ENCODE measurements around the gene WWC2.

Gene WWC2

DNA sequence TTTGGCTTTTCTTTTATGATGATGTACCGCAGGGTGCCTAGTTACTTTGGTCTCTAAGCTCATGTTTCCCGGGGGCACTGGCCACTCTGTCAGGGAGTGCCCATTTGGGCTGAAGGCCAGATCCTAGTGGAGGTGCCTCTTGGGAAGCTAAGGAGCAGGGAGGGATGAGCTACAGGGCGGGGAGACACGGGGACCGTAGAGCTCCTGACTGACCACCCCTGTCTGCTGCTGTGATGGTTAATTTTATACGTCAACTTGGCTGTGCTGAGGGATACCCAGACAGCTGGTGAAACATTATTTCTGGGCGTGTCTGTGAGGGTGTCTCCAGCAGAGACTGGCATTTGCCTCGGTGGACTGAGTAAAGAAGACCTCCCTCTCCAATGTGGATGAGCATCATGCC, 248.1 kb downstream of the WWC2 start:
- H3K9me3 Mint-ChIP-seq = no peaks in the 10 kb centered on the region
- no peak overlapping the region for H3K27ac Mint-ChIP-seq (ENCODE audit: low read depth)
- no peaks in the 10 kb centered on the region for H3K36me3 Mint-ChIP-seq (ENCODE audit: insufficient read depth)
- peaks cover 80% of the 10 kb centered on the region for H3K27me3 Mint-ChIP-seq
- H3K4me3 Mint-ChIP-seq = no peak overlapping the region
- no peaks in the 10 kb centered on the region for H3K4me1 Mint-ChIP-seq
- DNase-seq (ENCODE audit: low spot score in 2 of 2) (no peak), ATAC-seq (replicated peaks; ENCODE audit: extremely low read depth, poor library complexity, severe bottlenecking) (no peak)

DNA sequence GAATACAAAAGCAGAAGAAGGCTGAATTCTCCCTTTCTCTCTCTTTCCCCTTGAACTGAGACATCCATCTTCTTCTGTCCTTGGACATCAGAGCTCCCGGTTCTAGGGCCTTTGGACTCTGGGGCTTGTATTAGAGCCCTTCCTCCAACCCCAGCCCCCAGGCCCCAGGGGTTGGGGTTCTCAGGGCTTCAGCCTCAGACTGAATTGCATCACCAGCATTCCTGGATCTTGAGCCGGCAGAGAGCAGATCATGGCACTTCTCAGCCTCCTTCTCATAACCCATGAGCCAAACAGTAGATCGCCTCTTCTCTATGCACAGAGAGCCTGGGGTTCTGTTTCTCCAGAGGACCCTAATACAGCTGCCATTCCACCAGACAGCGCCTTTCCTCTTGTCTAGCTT, 248.5 kb downstream of the WWC2 start:
- DNase-seq (ENCODE audit: low spot score in 2 of 2) = no peak
- H3K27me3 Mint-ChIP-seq = peaks cover 84% of the 10 kb centered on the region

DNA sequence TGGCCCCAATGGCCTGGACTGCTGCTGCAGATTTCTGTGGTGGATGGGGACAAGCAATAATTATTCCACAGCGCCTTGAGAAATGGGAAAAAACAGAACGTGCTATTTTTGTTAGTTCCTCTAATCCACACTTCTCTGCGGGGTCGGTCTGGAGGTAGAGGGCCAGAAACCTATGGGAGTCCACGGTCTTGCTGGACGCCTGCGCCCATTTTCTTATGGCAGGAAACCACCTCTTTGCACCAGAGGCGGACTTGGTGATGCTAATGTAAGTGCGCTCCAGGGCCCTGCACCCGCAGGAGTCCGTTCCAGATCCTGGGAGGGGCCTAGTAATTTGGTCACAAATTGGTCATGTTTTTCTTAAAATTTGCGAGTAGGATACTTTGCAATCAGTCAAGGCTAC, 249.1 kb downstream of the WWC2 start:
- Mint-ChIP-seq H3K36me3 (ENCODE audit: insufficient read depth) (no peaks in the 10 kb centered on the region), H3K9me3 (no peaks in the 10 kb centered on the region), H3K4me1 (no peaks in the 10 kb centered on the region), H3K27me3 (peaks cover 82% of the 10 kb centered on the region), H3K27ac (ENCODE audit: low read depth) (no peak overlapping the region), H3K4me3 (no peak overlapping the region)
- DNase-seq (ENCODE audit: low spot score in 2 of 2) (no peak), ATAC-seq (replicated peaks; ENCODE audit: extremely low read depth, poor library complexity, severe bottlenecking) (no peak)

More for the DNA sequence above, 248.5 kb downstream of the WWC2 start:
- ATAC-seq (replicated peaks; ENCODE audit: extremely low read depth, poor library complexity, severe bottlenecking) = no peak
- Mint-ChIP-seq H3K27ac (ENCODE audit: low read depth) (no peak overlapping the region), H3K9me3 (no peaks in the 10 kb centered on the region), H3K4me3 (no peak overlapping the region), H3K4me1 (no peaks in the 10 kb centered on the region), H3K36me3 (ENCODE audit: insufficient read depth) (no peaks in the 10 kb centered on the region)

DNA sequence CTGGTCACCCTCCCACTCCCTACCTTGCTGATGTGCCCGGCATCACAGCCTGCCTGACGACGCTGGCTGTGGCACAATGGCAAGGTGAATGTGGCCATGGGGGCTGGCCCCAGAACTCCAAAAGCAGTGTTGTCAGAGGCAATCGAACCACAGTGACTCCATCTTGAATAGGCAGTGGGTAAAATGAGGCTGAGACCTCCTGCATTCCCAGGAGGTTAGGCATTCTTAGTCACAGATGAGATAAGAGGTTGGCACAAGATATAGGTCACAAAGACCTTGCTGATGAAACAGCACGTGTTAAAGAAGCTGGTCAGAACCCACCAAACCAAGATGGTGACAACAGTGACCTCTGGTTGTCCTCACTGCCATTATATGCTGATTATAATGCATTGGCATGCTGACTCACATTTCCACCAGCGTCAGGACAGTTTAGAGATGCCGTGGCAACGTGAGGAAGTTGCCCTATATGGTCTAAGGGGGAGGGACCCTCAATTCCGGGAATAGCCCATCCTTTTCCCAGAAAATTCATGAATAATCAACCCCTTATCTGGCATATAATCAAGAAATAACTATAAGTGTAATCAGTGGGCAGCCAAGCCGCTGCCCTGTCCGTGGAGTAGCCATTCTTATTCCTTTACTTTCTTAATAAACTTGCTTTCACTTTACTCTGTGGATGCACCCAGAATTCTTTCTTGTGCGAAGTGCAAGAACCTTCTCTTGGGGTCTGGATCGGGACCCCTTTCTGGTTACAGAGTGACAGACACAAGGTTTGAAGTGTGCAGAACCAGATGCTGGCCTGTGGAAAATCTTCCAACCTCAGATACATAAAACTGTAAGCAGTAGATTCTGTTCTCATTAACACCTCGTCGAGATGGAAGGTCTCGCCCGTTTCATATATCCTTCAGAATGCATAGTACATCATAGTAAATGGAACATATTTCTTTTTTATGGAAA, 249.9 kb downstream of the WWC2 start:
- Mint-ChIP-seq H3K36me3 (ENCODE audit: insufficient read depth) (no peaks in the 10 kb centered on the region), H3K4me3 (no peak overlapping the region), H3K27ac (ENCODE audit: low read depth) (no peak overlapping the region), H3K9me3 (no peaks in the 10 kb centered on the region), H3K27me3 (peaks cover 74% of the 10 kb centered on the region), H3K4me1 (no peaks in the 10 kb centered on the region)
- no peak for ATAC-seq (replicated peaks; ENCODE audit: extremely low read depth, poor library complexity, severe bottlenecking)
- no peak for DNase-seq (ENCODE audit: low spot score in 2 of 2)

DNA sequence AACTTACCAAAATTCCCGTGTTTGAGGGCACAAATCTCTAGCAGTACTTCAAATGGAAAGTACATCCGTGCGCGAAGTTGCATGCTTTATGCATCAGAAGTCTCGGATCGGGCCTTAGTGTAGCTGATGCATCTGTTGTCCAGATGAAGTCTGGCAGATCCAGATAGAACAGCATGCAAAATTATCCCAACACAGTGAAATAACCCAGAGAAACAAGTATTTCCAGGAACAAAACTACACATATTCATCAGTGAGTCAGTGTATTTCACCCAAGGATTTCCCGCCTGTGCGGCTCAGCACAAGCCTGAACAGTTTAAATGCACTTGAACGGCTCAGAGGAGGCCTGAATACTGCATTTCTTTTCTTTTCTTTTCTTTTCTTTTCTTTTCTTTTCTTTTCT, 250.6 kb downstream of the WWC2 start:
- Mint-ChIP-seq H3K27ac (ENCODE audit: low read depth) (no peak overlapping the region), H3K9me3 (no peaks in the 10 kb centered on the region), H3K36me3 (ENCODE audit: insufficient read depth) (no peaks in the 10 kb centered on the region), H3K4me3 (no peak overlapping the region), H3K27me3 (peaks cover 67% of the 10 kb centered on the region), H3K4me1 (no peaks in the 10 kb centered on the region)
- no peak for ATAC-seq (replicated peaks; ENCODE audit: extremely low read depth, poor library complexity, severe bottlenecking)
- no peak for DNase-seq (ENCODE audit: low spot score in 2 of 2)

DNA sequence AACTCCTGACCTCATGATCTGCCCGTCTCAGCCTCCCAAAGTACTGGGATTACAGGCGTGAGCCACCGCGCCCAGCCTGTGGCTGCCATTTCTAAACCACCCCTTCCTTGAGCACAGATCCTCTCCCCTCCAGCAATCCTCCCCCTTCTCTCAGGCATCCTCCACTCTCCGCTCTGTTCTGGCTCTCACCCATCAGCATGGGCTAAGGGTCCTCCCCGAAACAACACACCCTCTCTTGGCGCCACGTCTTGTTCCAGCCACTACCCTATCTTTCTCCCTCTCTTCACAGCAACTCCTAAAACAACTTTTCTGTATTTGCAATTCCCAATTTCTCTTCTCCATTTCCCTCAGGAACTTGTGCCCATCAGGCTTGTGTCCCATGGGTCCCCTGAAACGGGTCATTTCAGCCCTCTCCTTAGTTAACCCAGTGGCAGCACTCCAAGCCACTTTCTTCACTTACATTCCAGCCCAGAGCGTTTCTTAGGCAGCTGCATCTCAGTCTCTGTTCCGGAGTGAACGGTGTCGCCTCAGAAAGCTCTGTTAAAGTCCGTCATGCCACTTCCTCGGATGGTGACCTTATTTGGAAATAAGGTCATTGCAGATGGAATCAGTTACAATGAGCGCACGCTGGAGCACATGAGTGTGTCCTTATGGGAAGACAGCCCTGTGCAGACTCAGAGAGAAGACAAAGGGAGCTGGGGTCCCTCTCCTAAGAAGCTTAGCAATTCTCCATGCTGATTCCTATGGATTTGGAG, 251.4 kb downstream of the WWC2 start:
- Mint-ChIP-seq H3K4me1 (no peaks in the 10 kb centered on the region), H3K27me3 (peaks cover 60% of the 10 kb centered on the region), H3K36me3 (ENCODE audit: insufficient read depth) (no peaks in the 10 kb centered on the region), H3K9me3 (no peaks in the 10 kb centered on the region), H3K27ac (ENCODE audit: low read depth) (no peak overlapping the region), H3K4me3 (no peak overlapping the region)
- ATAC-seq (replicated peaks; ENCODE audit: extremely low read depth, poor library complexity, severe bottlenecking) (no peak), DNase-seq (ENCODE audit: low spot score in 2 of 2) (no peak)

DNA sequence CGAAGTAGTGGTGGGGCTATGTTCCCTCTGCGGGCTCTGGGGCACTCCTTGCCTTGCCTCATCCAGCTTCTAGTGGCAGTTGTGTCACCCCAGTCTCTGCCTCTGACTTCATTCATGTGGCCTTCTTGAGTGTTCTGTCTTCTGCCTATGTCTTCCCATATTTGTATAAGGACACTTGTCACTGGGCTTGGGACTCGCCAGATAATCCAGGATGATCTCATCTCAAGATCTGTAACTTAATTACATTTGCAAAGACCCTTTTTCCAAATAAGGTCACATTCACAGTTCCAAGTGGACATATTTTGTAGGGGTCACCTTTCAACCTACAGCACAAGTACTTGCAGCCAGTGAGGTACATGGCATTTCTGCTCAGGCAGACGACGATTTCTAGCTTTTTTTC, 253.5 kb downstream of the WWC2 start:
- Mint-ChIP-seq H3K4me1 (no peaks in the 10 kb centered on the region), H3K27ac (ENCODE audit: low read depth) (no peak overlapping the region), H3K27me3 (peaks cover 72% of the 10 kb centered on the region), H3K4me3 (no peak overlapping the region), H3K9me3 (no peaks in the 10 kb centered on the region), H3K36me3 (ENCODE audit: insufficient read depth) (no peaks in the 10 kb centered on the region)
- ATAC-seq (replicated peaks; ENCODE audit: extremely low read depth, poor library complexity, severe bottlenecking) = no peak
- DNase-seq (ENCODE audit: low spot score in 2 of 2) = no peak

DNA sequence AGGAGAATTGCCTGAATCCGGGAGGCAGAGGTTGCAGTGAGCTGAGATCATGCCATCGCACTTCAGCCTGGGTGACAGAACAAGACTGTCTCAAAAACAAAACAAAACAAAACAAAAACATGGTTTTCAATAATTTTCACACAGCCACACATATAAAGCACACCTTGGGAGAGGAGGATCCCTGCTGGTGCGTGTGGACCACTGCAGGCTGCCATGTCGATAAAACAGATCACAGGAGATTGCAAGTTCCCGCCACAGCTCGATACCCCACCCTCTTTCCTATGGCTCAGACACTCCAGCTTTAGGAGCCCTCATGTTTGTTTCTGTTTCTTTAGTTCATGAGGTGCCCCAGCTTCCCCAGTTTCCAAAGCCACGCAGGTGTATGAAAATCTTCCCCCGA, 254.5 kb downstream of the WWC2 start:
- H3K27ac Mint-ChIP-seq (ENCODE audit: low read depth) = no peak overlapping the region

DNA sequence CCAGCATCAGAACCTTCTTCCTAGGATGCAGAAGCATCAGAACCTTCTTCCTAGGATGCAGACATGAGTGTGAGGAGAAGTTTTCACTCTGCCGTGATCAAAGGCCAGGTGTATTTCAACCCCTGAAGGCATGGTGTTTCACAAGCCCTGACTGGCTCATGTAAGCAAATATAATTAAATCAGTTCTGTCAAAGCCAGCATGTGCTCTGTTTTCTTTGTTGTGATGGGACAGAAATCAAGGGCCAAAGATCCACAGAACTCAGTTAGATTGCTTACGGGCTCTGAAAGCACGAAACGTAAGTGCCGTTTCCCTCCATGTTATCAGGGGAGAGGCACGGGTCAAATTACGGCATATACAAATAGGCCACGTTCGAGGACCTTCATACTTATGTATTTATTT, 255.2 kb downstream of the WWC2 start:
- ATAC-seq (replicated peaks; ENCODE audit: extremely low read depth, poor library complexity, severe bottlenecking) = no peak
- Mint-ChIP-seq H3K36me3 (ENCODE audit: insufficient read depth) (no peaks in the 10 kb centered on the region), H3K9me3 (no peaks in the 10 kb centered on the region), H3K4me3 (no peak overlapping the region), H3K27ac (ENCODE audit: low read depth) (no peak overlapping the region), H3K4me1 (no peaks in the 10 kb centered on the region), H3K27me3 (peaks cover 64% of the 10 kb centered on the region)
- no peak for DNase-seq (ENCODE audit: low spot score in 2 of 2)

More for the DNA sequence above, 254.5 kb downstream of the WWC2 start:
- H3K4me3 Mint-ChIP-seq = no peak overlapping the region
- H3K4me1 Mint-ChIP-seq = no peaks in the 10 kb centered on the region
- H3K36me3 Mint-ChIP-seq (ENCODE audit: insufficient read depth) = no peaks in the 10 kb centered on the region
- no peaks in the 10 kb centered on the region for H3K9me3 Mint-ChIP-seq
- no peak for ATAC-seq (replicated peaks; ENCODE audit: extremely low read depth, poor library complexity, severe bottlenecking)
- peaks cover 71% of the 10 kb centered on the region for H3K27me3 Mint-ChIP-seq
- DNase-seq (ENCODE audit: low spot score in 2 of 2) = no peak

DNA sequence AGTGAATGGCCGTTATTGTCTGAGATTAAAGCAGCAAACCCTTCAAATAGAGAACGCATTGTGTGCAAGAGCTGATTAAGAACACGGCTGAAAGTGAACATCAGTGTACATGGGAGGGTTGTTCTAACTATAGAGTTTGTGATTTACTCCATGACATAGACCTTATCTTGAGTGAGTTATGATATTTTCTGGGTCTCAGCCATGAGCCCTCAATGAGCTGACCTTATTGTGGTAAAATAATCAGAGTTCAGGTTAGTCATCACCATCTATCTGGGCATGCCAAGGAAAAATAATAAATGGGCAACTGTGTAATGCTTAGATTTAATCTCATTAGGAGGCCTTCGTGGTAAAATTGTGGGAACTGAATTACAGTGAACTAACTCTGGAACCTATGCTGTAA, 256.3 kb downstream of the WWC2 start:
- DNase-seq (ENCODE audit: low spot score in 2 of 2) = no peak
- H3K4me3 Mint-ChIP-seq = no peak overlapping the region
- no peaks in the 10 kb centered on the region for H3K9me3 Mint-ChIP-seq
- H3K4me1 Mint-ChIP-seq = no peaks in the 10 kb centered on the region
- H3K36me3 Mint-ChIP-seq (ENCODE audit: insufficient read depth) = no peaks in the 10 kb centered on the region
- no peak overlapping the region for H3K27ac Mint-ChIP-seq (ENCODE audit: low read depth)
- no peak for ATAC-seq (replicated peaks; ENCODE audit: extremely low read depth, poor library complexity, severe bottlenecking)
- peaks cover 54% of the 10 kb centered on the region for H3K27me3 Mint-ChIP-seq

DNA sequence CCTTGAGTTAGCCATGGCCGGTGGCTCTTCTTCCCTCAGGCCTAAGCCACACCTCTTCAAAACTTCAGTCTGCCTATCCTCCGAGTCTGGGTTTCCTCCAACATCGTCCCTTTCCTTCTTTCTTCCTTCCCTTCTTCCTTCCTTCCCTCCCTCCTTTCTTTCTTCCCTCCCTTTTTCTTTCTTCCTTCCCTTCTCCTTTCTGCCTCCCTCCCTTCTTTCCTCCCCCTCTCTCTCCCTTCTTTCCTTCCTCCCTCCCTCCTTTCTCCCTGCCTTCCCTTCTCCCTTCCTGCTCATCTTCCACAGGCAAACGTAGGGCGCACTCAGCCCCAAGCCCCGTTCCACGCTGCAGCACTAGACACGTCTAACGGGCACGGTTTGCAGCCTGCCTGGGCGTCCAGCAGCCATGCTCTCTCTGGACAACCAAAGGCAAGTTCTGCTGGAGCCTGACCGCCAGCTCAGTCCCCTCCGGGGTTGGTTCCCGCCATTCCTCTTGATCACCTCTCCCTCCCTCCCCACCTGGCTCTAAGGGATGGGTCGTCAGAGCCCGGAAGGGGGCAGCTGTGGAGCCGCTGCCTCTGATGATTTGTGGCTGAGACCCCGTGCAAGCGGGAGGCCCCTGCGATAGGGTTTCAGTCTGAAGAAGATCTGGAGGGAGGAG, 257.2 kb downstream of the WWC2 start:
- DNase-seq (ENCODE audit: low spot score in 2 of 2) (no peak), ATAC-seq (replicated peaks; ENCODE audit: extremely low read depth, poor library complexity, severe bottlenecking) (no peak)
- Mint-ChIP-seq H3K4me3 (no peak overlapping the region), H3K36me3 (ENCODE audit: insufficient read depth) (no peaks in the 10 kb centered on the region), H3K4me1 (no peaks in the 10 kb centered on the region), H3K27ac (ENCODE audit: low read depth) (no peak overlapping the region), H3K27me3 (peaks cover 45% of the 10 kb centered on the region), H3K9me3 (no peaks in the 10 kb centered on the region)

DNA sequence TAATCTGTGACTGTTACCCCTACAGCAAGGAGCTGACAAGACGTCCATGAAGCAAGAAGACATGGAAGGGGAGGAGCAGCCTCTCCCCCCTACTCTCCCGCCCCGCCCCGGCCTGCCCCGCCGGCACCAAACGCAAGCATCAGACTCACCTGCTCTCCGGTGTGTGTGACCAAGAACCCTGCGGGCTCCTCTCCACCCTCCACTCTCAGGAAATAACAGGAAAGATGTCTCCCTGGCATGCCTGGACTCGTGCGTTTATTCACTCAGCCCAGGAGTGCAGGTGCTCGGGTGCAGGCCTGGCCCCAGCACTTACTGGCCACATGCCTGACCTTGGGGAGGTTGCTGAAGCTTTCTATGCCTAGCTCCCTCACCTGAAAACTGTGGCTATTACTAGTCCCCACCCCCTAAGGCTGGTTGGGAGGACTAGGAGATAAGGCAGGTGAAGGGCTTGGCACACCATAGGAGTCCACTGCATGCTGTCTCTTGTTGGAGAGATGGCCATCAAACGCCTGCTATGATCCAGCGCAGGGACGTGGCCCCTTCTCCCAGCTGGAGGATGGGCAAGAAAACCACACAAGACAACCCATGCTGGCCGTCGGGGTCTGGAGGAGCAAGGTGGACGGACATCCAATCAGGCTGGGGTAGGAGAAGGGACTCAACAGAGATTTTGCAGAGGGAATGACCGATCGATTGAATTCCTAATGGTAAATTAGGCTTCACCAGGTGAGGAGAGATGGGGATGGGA, 258.0 kb downstream of the WWC2 start:
- DNase-seq (ENCODE audit: low spot score in 2 of 2) = no peak

More for the DNA sequence above, 258.0 kb downstream of the WWC2 start:
- no peaks in the 10 kb centered on the region for H3K4me1 Mint-ChIP-seq
- no peak overlapping the region for H3K27ac Mint-ChIP-seq (ENCODE audit: low read depth)
- peaks cover 37% of the 10 kb centered on the region for H3K27me3 Mint-ChIP-seq
- no peaks in the 10 kb centered on the region for H3K36me3 Mint-ChIP-seq (ENCODE audit: insufficient read depth)
- H3K9me3 Mint-ChIP-seq = no peaks in the 10 kb centered on the region
- no peak for ATAC-seq (replicated peaks; ENCODE audit: extremely low read depth, poor library complexity, severe bottlenecking)
- H3K4me3 Mint-ChIP-seq = no peak overlapping the region
